Measurements from ENCODE around the gene RAB22A.
A peak's percentile ranks its signal among the peaks of the same experiment; 100 is the strongest.

RAB22A gene, protein sequence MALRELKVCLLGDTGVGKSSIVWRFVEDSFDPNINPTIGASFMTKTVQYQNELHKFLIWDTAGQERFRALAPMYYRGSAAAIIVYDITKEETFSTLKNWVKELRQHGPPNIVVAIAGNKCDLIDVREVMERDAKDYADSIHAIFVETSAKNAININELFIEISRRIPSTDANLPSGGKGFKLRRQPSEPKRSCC

GRCh38 chr20:58309591-58310290, at the start of gene RAB22A:
Gene RAB22A (plus strand): TSS chr20:58309715. CDS start chr20:58309977, 262 bp downstream.
- DNase-seq: peak; percentile 45
- in situ Hi-C loops (cut with MboI; ENCODE audit: low pct_unique_long_range_greater_than_20kb, low sequenced_read_pairs): no loop called here

GRCh38 chr20:58260006-58260405, 49.5 kb upstream of the RAB22A start:
- in situ Hi-C loops (cut with MboI; ENCODE audit: low pct_unique_long_range_greater_than_20kb, low sequenced_read_pairs): no loop called here

GRCh38 chr20:58261660-58262059, 47.9 kb upstream of the RAB22A start:
- in situ Hi-C loops (cut with MboI; ENCODE audit: low pct_unique_long_range_greater_than_20kb, low sequenced_read_pairs): no loop called here
- DNase-seq: no peak

More at GRCh38 chr20:58260006-58260405, 49.5 kb upstream of the RAB22A start:
- DNase-seq: no peak

GRCh38 chr20:58264271-58264670, 45.2 kb upstream of the RAB22A start:
- in situ Hi-C loops (cut with MboI; ENCODE audit: low pct_unique_long_range_greater_than_20kb, low sequenced_read_pairs): no loop called here
- no peak for DNase-seq

DNA sequence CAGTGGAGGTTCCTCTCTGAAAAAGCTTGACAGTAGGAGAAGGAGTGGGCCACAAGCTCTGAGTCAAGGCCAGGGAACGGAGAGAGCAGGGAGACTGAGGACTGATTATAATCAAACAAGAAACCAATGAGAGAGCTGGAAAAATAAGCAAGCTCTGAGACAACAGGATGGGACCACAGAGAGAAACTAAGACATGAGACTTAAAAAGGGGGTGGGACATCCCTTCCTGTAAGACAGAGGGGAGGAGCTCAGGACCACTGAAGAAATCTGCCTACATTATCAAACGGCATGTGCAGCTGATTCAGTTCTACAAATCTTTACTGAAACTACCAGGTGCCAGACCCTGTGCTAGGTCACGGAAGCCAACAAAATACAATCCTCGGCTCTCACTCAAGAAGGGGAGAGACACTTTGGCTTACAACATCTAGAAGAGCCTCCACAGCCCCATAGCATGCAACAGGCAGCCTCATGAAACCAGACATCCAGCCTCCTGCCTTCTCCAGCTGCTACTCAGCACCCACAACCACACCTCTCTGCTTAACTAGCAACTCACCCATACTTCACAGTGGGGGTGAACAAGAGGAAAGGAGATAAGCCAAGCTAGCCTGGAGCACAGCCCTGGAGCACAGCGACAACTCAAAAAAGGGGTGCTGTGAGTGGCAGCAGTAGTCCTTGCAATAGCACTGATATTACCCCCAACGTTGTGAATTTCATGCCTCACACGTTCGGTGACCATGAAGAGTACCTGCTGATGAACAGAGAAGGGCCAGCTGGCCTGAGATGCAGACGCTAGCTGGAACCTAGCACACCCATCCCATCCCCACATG, 41.9 kb upstream of the RAB22A start:
- no peak for DNase-seq
- in situ Hi-C loops (cut with MboI; ENCODE audit: low pct_unique_long_range_greater_than_20kb, low sequenced_read_pairs): no loop called here

- in situ Hi-C loops (cut with MboI; ENCODE audit: low pct_unique_long_range_greater_than_20kb, low sequenced_read_pairs): no loop called here
- no peak for DNase-seq
Measured at GRCh38 chr20:58268421-58268821, 41.1 kb upstream of the RAB22A start.

- in situ Hi-C loops (cut with MboI; ENCODE audit: low pct_unique_long_range_greater_than_20kb, low sequenced_read_pairs): no loop called here
- peak; percentile 36 for DNase-seq
Measured at GRCh38 chr20:58268936-58269619, 40.4 kb upstream of the RAB22A start.

- DNase-seq: no peak
- in situ Hi-C loops (cut with MboI; ENCODE audit: low pct_unique_long_range_greater_than_20kb, low sequenced_read_pairs): no loop called here
Measured at GRCh38 chr20:58271606-58272351, 37.7 kb upstream of the RAB22A start.

- in situ Hi-C loops (cut with MboI; ENCODE audit: low pct_unique_long_range_greater_than_20kb, low sequenced_read_pairs): no loop called here
- DNase-seq: no peak
Measured at GRCh38 chr20:58274384-58274783, 35.1 kb upstream of the RAB22A start.

DNA sequence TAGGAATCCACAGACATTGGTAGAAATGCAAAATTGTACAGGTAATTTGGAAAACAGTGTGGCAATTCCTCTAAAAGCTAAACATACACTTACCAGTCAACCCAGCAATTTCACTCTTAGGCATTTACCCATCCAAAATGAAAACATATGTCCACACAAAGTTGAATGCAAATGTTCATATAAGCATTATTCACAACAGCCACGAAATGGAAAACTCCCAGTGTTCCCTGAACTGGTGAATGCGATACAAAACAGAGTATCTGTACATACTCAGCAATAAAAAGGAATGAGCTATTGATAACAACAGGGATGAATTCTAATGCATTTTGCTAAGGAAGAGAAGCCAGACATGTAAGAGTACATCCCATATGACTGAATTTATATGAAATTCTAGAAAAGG, 32.4 kb upstream of the RAB22A start:
- in situ Hi-C loops (cut with MboI; ENCODE audit: low pct_unique_long_range_greater_than_20kb, low sequenced_read_pairs): no loop called here
- DNase-seq: no peak

GRCh38 chr20:58277578-58278472, 31.7 kb upstream of the RAB22A start:
- in situ Hi-C loops (cut with MboI; ENCODE audit: low pct_unique_long_range_greater_than_20kb, low sequenced_read_pairs): no loop called here

GRCh38 chr20:58286729-58287128, 22.8 kb upstream of the RAB22A start:
- in situ Hi-C loops (cut with MboI; ENCODE audit: low pct_unique_long_range_greater_than_20kb, low sequenced_read_pairs): no loop called here
- peak; percentile 66 for DNase-seq

More at GRCh38 chr20:58277578-58278472, 31.7 kb upstream of the RAB22A start:
- no peak for DNase-seq

DNA sequence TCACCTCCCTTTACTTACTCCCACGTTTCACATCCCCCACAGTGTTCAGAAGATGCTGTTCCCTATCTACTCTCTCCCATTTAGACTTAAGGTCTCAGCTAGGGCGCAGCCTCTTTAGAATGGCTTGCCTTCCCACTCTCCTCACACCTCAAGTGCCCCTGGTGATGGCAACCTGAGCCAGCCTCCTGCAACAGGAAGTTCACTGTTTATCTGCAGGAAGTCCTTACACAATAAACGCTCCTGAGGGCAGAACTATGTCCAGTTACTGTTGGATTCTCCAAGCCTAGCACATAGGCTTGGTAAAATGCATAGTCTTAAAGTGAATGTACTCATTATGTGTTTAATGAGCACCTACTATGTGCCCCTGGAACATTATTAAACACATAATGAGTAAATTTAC, 21.9 kb upstream of the RAB22A start:
- in situ Hi-C loops (cut with MboI; ENCODE audit: low pct_unique_long_range_greater_than_20kb, low sequenced_read_pairs): no loop called here
- DNase-seq: peak; percentile 16

DNA sequence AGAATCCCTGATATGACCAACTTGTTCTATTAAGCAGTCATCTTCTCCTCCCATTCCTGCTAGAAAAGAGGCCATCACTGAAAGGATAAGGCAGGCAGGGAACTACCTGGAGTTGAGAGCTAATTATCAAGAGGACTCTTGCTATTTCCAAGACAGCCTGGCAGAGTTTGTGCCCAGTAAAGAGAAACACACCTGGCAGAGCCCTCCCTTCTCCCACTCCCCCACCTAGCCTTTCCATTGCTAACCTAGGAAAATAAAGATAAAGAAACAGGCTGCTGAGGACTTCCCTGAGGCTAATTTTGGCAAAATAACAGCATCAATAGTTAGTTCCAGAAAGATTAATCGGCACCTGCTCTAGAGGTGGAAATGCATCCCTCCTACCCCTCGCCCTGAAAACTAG, 20.4 kb upstream of the RAB22A start:
- in situ Hi-C loops (cut with MboI; ENCODE audit: low pct_unique_long_range_greater_than_20kb, low sequenced_read_pairs): no loop called here

DNA sequence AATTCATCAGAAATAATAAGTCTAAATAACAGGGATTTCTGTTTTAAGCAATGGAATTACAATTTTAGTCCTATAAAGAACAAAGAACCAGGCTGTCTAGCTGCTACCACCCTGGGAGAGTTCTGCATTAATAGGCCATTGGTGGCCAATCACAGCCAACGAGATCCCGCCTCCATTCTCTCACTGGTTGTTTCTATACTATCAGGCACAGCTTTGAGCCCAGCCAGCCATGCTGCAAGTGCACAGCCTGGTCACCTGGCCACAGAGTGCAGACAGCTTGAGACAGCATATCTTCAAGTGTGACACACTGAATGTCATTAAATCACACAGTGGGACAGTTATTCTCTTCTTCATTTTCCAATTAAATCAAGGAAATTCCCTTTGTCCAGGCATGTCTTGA, 16.1 kb upstream of the RAB22A start:
- in situ Hi-C loops (cut with MboI; ENCODE audit: low pct_unique_long_range_greater_than_20kb, low sequenced_read_pairs): no loop called here
- no peak for DNase-seq

More for the DNA sequence above, 20.4 kb upstream of the RAB22A start:
- DNase-seq: no peak

GRCh38 chr20:58294497-58295455, 14.7 kb upstream of the RAB22A start:
- DNase-seq: no peak

More at GRCh38 chr20:58294497-58295455, 14.7 kb upstream of the RAB22A start:
- in situ Hi-C loops (cut with MboI; ENCODE audit: low pct_unique_long_range_greater_than_20kb, low sequenced_read_pairs): no loop called here

Data from KBM-7 (cell line).